ENCODE results near the gene SLC4A7.

SLC4A7 gene

GRCh38 chr3:27325419-27325818, 158.8 kb downstream of the SLC4A7 start:
- no peak for DNase-seq (ENCODE audit: low spot score)

GRCh38 chr3:27324686-27325085, 159.5 kb downstream of the SLC4A7 start:
- no peak for DNase-seq (ENCODE audit: low spot score)

- DNase-seq (ENCODE audit: low spot score): no peak
These were observed 161.1 kb downstream of the SLC4A7 start for GRCh38 chr3:27323087-27323570.

Data from AG08396 (cell line).